HepG2 (cell line): ENCODE measurements around the gene RFX6. TPM values are rescaled to one million over a fixed set of nuclear protein-coding genes. Genes with fewer than 3 reads are reported as not detected.

Experiments
- CEBPB ChIP-seq: IDR thresholded peaks from 2 replicates; pipeline ENCODE4 v1.6.1; 2011; ENCODE audit warnings: low read depth, low read length, improper control_type of control experiment, borderline replicate concordance
- DZIP1 ChIP-seq: sonication (generic); formaldehyde crosslinking; IDR thresholded peaks from 2 replicates; pipeline ENCODE4 v1.5.0; 2020; ENCODE audit warnings: mild to moderate bottlenecking, missing genetic modification reagents
- MBD4 ChIP-seq: IDR thresholded peaks from 2 replicates; pipeline ENCODE4 v1.6.1; 2012; ENCODE audit warnings: low read length, inconsistent platforms, borderline replicate concordance
- MED13 ChIP-seq: sonication (generic); formaldehyde crosslinking; IDR thresholded peaks from 2 replicates; pipeline ENCODE4 v1.5.0; 2020; ENCODE audit warnings: missing genetic modification reagents
- MYNN ChIP-seq: sonication (generic); formaldehyde crosslinking; IDR thresholded peaks from 2 replicates; pipeline ENCODE4 v1.4.0; 2020; ENCODE audit warnings: mild to moderate bottlenecking, low read depth, missing genetic modification reagents
- PLRG1 ChIP-seq: fragments of 450-650 bp; conservative IDR thresholded peaks from 2 replicates; pipeline ENCODE4 v1.6.1; 2016
- POLR2G ChIP-seq: fragments of 200-400 bp; formaldehyde crosslinking; IDR thresholded peaks from 2 replicates; pipeline ENCODE4 v1.6.1; 2018; ENCODE audit warnings: mild to moderate bottlenecking, low read depth, low read length, moderate library complexity
- RAD21 ChIP-seq: fragments of 450-650 bp; formaldehyde crosslinking; IDR thresholded peaks from 2 replicates; pipeline ENCODE4 v1.5.0; 2020; ENCODE audit warnings: mild to moderate bottlenecking
- SMC3 ChIP-seq: IDR thresholded peaks from 2 replicates; pipeline ENCODE4 v1.6.1; 2011; ENCODE audit warnings: low read length, improper control_type of control experiment
- STAG1 ChIP-seq: sonication (generic); formaldehyde crosslinking; IDR thresholded peaks from 2 replicates; pipeline ENCODE4 v1.4.0; 2020; ENCODE audit warnings: missing genetic modification reagents
- ZBTB25 ChIP-seq: IDR thresholded peaks from 2 replicates; pipeline ENCODE4 v1.6.1; 2018; ENCODE audit warnings: missing genetic modification reagents
- ZBTB40 ChIP-seq, 2 experiments: fragments of 450-650 bp in 1 of 2; sonication (generic) in 1 of 2; formaldehyde crosslinking in 1 of 2; IDR thresholded peaks; 2 replicates each; pipeline versions ENCODE4 v1.6.1 to v1.8.0; 2016 to 2022; ENCODE audit warnings: antibody characterized with exemption in 1 of 2, mild to moderate bottlenecking in 1 of 2, missing genetic modification reagents in 1 of 2
- ZFY ChIP-seq: sonication (generic); formaldehyde crosslinking; IDR thresholded peaks from 2 replicates; pipeline ENCODE4 v1.4.0; 2020; ENCODE audit warnings: missing genetic modification reagents
- ZNF513 ChIP-seq: sonication (generic); formaldehyde crosslinking; conservative IDR thresholded peaks from 2 replicates; pipeline ENCODE4 v1.5.0; 2020; ENCODE audit warnings: missing genetic modification reagents
- ZNF773 ChIP-seq: sonication (generic); formaldehyde crosslinking; IDR thresholded peaks from 2 replicates; pipeline ENCODE4 v1.4.0; 2020; ENCODE audit warnings: missing genetic modification reagents, borderline replicate concordance
- polyA plus RNA-seq, 8 experiments: library from polyadenylated mRNA; depleted of rRNA in 3 of 8; stranded (reverse) in 7 of 8; unstranded in 1 of 8; fragments of >200 nt; fragmentation: Illumina TruSeq in 4 of 8; extraction: Trizol in 4 of 8; gene quantifications; 2 replicates each; pipeline versions ENCODE4 v1.2.1 to v1.2.3, GENCODE V29; 2011 to 2016; ENCODE audit warnings: low read depth in 4 of 8, missing spikeins in 1 of 8, mixed read lengths in 1 of 8; ENCODE audit not compliant: insufficient read depth in 1 of 8
- total RNA-seq, 5 experiments: library from RNA; depleted of rRNA; stranded (reverse); fragments of >200 nt; fragmentation: Illumina TruSeq; extraction: Trizol; gene quantifications; 2 replicates each; pipeline ENCODE4 v1.2.3, GENCODE V29; 2016; ENCODE audit warnings: low read depth in 1 of 5

RFX6 gene
- total and polyA plus RNA-seq, 2 of the 13 experiments (the other 11 are each of a cell fraction or from before 2014, with no cell fraction given): 0.04 TPM; not detected in 1

- no peak for TF ChIP-seq ZFY (CRISPR knock-in tag)
- TF ChIP-seq MYNN (CRISPR knock-in tag): no peak
- peak; percentile 82 for TF ChIP-seq SMC3
- peak; percentile 83 for TF ChIP-seq STAG1 (CRISPR knock-in tag)
- no peak for TF ChIP-seq ZNF773 (CRISPR knock-in tag)
- TF ChIP-seq ZBTB40 (IDR thresholded peaks at IDR 0.05): no peak
- TF ChIP-seq ZBTB40 (CRISPR knock-in tag; IDR thresholded peaks at IDR 0.05): no peak
- peak; percentile 71 for TF ChIP-seq CEBPB
- no peak for TF ChIP-seq MBD4
- no peak for TF ChIP-seq ZBTB25 (CRISPR knock-in tag)
- no peak for TF ChIP-seq POLR2G
- TF ChIP-seq PLRG1: no peak
- TF ChIP-seq MED13 (CRISPR knock-in tag): no peak
- no peak for TF ChIP-seq DZIP1
- peak; percentile 61 for TF ChIP-seq RAD21 (CRISPR knock-in tag)
- no peak for TF ChIP-seq ZNF513 (CRISPR knock-in tag)
Observed at GRCh38 chr6:116969211-116969863, 92.3 kb downstream of the RFX6 start (continued).
